Immature natural killer cell (primary cell): ENCODE measurements around the gene RASSF5. TPM values are rescaled to one million over a fixed set of nuclear protein-coding genes. Genes with fewer than 3 reads are reported as not detected.

Experiments
- DNase-seq, 3 donors: peaks; one replicate each; pipeline ENCODE4 v3.0.0; 2022; ENCODE audit warnings: mixed read lengths in 1 of 3
- H3K27ac Mint-ChIP-seq, 6 donors: one replicate each; pipeline ENCODE4 v1.8.0; 2020; ENCODE audit warnings: mixed read lengths in 6 of 6, mild to moderate bottlenecking in 5 of 6, inconsistent platforms in 4 of 6, moderate library complexity in 3 of 6
- H3K27me3 Mint-ChIP-seq, 3 donors: one replicate each; pipeline ENCODE4 v1.8.0; 2020 to 2021; ENCODE audit warnings: low read depth in 3 of 3, mild to moderate bottlenecking in 3 of 3, mixed read lengths in 3 of 3, moderate library complexity in 3 of 3, inconsistent platforms in 1 of 3
- H3K36me3 Mint-ChIP-seq, 3 donors: one replicate each; pipeline ENCODE4 v1.8.0; 2020; ENCODE audit warnings: mixed read lengths in 3 of 3, inconsistent platforms in 2 of 3, mild to moderate bottlenecking in 2 of 3
- H3K4me1 Mint-ChIP-seq, 2 donors: one replicate each; pipeline ENCODE4 v1.8.0; 2020; ENCODE audit warnings: inconsistent platforms in 2 of 2, mild to moderate bottlenecking in 2 of 2, mixed read lengths in 2 of 2, moderate library complexity in 1 of 2
- H3K4me3 Mint-ChIP-seq, 5 donors: one replicate each; pipeline ENCODE4 v1.8.0; 2020; ENCODE audit warnings: mild to moderate bottlenecking in 5 of 5, mixed read lengths in 5 of 5, inconsistent platforms in 3 of 5, moderate library complexity in 3 of 5
- H3K9me3 Mint-ChIP-seq, 6 donors: one replicate each; pipeline ENCODE4 v1.8.0; 2020; ENCODE audit warnings: mild to moderate bottlenecking in 6 of 6, mixed read lengths in 6 of 6, inconsistent platforms in 4 of 6, moderate library complexity in 3 of 6
- polyA plus RNA-seq, 3 donors: library from polyadenylated mRNA; unstranded; fragments of 300-500 nt; fragmentation: Illumina TruSeq; gene quantifications; one replicate each; pipeline ENCODE4 v1.2.3, GENCODE V29; 2021

RASSF5 gene
- polyA plus RNA-seq, 3 donors from 2014 or later, result 218 to 459 (median 310) TPM

DNA sequence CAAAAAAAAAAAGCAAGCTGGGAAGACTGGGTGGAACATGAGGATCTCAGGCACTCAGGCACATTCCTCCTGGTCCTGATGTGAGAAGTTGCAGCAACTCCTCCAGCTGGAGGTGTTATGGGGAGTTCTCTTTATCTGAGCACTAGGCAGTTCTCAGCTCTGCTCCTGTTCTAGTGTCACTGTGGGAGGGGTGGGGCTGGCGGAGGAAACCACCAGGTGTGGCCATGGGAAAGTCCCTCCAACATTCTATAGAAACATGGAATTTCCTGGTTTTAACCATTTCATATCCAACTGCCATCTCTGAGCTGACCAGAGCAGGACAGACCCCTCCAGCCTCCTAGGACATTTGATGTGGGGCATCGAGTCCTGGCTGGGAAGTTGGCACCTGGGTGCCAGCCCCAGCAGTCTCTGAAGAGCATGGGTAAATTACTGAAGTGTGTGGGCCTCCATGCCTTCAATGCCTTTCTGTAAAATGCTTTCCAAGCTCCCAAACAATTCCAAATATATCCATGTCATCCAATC is 37.9 kb upstream of the RASSF5 start:
- Mint-ChIP-seq H3K4me3 (peak overlapping the region; percentile 89 to 97 (median 92)), H3K9me3 (no peaks in the 10 kb centered on the region), H3K27me3 (peaks cover 6 to 12% (median 8%) of the 10 kb centered on the region in 3 donors), H3K36me3 (no peaks in the 10 kb centered on the region), H3K27ac (peak overlapping the region in 5 of 6 donors; percentile 83 to 92 (median 87)), H3K4me1 (peaks cover 37 to 41% of the 10 kb centered on the region in 2 donors)
- no peak for DNase-seq

DNA sequence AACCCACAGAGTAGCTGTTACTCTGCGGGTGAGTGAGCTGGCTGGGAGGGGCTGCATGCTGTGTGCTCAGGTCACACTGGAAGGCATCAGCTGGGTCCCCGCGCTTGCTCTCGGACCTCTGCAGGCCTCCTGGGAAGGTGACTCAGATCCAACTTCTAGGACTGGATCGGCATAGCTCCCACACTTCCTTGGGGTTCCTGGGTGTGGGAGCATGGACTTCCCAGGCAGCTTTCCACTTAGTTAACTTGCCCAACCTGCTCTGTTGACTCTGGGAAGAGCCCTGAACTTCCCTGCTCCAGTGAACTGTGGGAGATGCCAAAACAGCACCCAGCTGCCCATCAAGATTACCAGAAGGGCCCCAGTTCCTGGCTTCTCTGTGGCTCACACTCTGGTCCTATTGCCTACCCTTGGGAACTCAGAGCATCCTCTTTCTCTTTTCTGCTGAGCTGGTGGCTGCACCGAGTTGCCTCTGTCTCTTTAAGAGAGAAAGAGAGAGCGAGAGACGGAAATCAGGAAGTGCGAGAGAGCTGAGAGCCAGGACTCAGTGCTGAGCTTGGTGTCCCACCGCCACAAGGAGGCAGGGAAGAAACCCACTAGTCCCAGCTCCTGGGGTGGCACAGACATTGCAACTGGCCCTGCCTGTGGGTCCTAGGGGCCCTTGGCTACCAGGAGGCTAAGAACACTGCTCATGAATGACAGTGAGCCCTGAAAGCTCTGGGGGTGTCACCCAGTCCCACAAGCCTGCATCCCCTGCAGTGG is 37.2 kb upstream of the RASSF5 start, which contains the start of gene IKBKE:
IKBKE (plus strand) TSS at position 544 of the 759 bp plus-strand sequence. CDS start 2,752 bp downstream, outside the sequence.
- DNase-seq, result peak; percentile 42 to 55 (median 50)
- Mint-ChIP-seq H3K4me1 (peaks cover 37 to 41% of the 10 kb centered on the region in 2 donors), H3K36me3 (peaks cover 0 to 2% (median 0%) of the 10 kb centered on the region in 3 donors), H3K4me3 (peak within 1 kb of the TSS; percentile 89 to 97 (median 92)), H3K9me3 (no peaks in the 10 kb centered on the region), H3K27me3 (peaks cover 6 to 12% (median 8%) of the 10 kb centered on the region in 3 donors), H3K27ac (peak within 1 kb of the TSS; percentile 78 to 92 (median 86))

DNA sequence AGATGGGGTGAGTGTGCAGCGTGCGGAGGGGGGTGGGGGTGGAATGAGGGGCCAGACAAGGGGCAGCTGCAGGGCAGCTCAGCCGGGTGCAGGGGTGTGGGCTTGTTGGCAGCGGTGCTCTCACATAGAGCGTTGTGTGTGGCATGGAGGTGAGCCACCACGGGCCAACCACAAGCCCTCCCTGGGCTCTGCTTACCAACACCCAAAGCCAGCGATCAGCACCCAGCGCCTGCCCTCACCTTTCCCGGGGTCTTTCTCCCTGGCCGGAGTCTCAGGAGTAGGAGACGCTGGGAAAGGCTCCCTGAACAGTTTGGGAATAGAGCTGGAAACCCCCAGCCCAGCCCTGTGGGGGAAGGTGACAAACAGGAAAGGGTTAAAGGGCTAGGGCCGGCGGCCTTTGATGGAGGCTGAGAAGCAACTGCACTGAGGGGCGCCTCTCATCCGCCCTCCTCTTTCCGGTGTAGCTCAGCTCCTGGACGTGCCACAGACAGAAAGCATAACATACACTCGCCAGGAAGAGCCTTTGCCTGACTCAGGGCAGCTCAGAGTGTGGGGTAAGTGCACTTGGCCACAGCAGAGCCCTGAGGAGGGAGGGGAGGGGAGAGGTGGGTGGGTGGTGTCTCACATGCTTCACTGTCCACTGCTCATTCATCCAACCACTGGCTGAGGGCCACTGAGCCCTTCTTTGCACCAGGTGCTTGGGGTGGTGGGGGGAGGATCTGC is 36.5 kb upstream of the RASSF5 start:
- Mint-ChIP-seq H3K4me3 (peak overlapping the region; percentile 89 to 97 (median 92)), H3K9me3 (no peaks in the 10 kb centered on the region), H3K27ac (peak overlapping the region; percentile 78 to 92 (median 86)), H3K4me1 (peaks cover 37 to 41% of the 10 kb centered on the region in 2 donors), H3K27me3 (peaks cover 6 to 12% (median 8%) of the 10 kb centered on the region in 3 donors), H3K36me3 (peaks cover 0 to 10% (median 4%) of the 10 kb centered on the region in 3 donors)
- DNase-seq, result peak; percentile 43 to 53 (median 48)

DNA sequence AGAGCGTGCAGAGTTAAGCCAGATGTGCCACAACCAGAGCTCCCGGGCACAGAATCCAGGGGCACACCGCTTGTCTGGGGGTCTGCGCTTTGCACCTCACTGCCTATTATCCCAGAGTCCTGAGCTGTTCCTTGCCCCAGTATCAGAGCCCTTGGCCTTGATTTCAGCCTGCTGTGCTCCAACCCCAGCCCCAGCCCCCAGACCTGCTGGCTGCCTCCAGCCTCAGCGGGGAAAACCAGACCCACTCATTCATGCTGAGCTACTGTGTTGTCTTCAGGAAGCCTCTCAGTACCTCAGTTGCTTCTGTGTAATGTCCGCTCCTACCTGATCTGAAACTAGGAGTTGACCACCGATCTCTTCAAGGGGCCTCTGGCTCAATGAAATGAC is 35.9 kb upstream of the RASSF5 start:
- H3K27me3 Mint-ChIP-seq, result peaks cover 6 to 9% (median 8%) of the 10 kb centered on the region in 3 donors
- peak overlapping the region; percentile 89 to 97 (median 92) for H3K4me3 Mint-ChIP-seq
- no peaks in the 10 kb centered on the region for H3K9me3 Mint-ChIP-seq
- peaks cover 37 to 41% of the 10 kb centered on the region in 2 donors for H3K4me1 Mint-ChIP-seq
- no peak for DNase-seq
- peak overlapping the region; percentile 78 to 92 (median 86) for H3K27ac Mint-ChIP-seq
- peaks cover 0 to 11% (median 5%) of the 10 kb centered on the region in 3 donors for H3K36me3 Mint-ChIP-seq

DNA sequence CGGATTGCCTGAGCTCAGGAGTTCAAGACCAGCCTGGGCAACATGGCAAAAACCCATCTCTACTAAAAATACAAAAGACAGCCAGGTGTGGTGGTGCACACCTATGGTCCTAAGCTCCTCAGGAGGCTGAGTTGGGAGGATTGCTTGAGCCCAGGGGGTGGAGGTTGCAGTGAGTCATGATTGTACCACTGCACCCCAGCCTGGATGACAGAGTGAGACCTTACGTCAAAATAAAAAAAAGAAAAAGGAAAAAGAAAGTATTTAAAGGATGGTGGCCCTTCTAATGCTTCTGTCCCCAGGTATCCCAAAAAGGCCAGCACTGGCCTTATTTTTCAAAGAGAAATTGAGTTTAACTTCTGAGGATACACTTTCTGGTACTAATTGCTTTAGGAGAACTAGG is 35.3 kb upstream of the RASSF5 start:
- Mint-ChIP-seq H3K9me3 (no peaks in the 10 kb centered on the region), H3K4me1 (peaks cover 37 to 41% of the 10 kb centered on the region in 2 donors), H3K27ac (peak overlapping the region; percentile 58 to 92 (median 88)), H3K27me3 (peaks cover 3 to 8% (median 6%) of the 10 kb centered on the region in 3 donors), H3K36me3 (peaks cover 0 to 15% (median 5%) of the 10 kb centered on the region in 3 donors), H3K4me3 (peak overlapping the region; percentile 89 to 97 (median 92))
- DNase-seq, result no peak

DNA sequence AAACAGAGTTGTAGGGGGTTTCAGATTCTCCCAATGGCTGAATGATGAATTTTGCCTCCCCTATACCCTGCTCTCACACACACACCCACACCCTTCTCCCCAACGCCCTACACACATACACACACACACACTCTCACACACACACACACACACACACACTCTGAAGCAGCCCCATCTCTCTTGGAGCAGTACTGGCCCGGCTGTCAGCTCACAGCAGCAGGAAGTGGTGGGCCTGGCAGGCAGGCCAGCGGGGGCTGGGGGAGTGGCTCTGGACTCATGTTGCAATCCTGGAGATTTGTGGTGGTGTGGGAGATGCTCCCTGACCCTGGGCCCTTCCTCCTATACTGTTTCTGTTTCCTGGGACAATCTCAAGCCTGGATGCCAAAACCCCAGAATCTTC is 34.9 kb upstream of the RASSF5 start:
- peaks cover 0 to 18% (median 5%) of the 10 kb centered on the region in 3 donors for H3K36me3 Mint-ChIP-seq
- H3K27ac Mint-ChIP-seq, result peak overlapping the region; percentile 52 to 92 (median 88)
- DNase-seq, result peak in 2 of 3 donors; percentile 21 to 28
- H3K9me3 Mint-ChIP-seq, result no peaks in the 10 kb centered on the region
- peaks cover 37 to 41% of the 10 kb centered on the region in 2 donors for H3K4me1 Mint-ChIP-seq
- peaks cover 2 to 8% (median 6%) of the 10 kb centered on the region in 3 donors for H3K27me3 Mint-ChIP-seq
- H3K4me3 Mint-ChIP-seq, result peak overlapping the region; percentile 10 to 97 (median 90)

DNA sequence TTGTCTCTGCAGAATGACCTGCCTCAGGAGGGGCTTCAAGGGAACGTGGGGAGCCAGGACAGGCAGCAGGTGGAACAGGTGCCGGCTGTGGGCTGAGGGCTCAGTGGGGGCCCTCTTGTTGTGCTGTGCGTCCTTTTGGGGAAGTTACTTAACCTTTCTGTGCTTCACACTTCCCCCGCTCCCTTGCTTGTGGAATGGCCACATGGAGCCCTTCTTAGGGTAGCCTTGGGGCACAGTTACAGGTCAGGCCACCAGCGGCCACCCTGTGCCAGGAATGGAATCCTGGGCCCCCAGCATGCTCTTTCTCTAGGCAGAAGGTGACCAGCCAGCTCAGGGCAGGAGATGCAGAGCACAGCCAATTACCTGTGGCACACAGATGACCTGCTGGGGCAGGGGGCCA is 34.4 kb upstream of the RASSF5 start:
- H3K27ac Mint-ChIP-seq, result peak overlapping the region; percentile 52 to 92 (median 88)
- no peaks in the 10 kb centered on the region for H3K9me3 Mint-ChIP-seq
- peaks cover 0 to 18% (median 5%) of the 10 kb centered on the region in 3 donors for H3K36me3 Mint-ChIP-seq
- peak overlapping the region in 4 of 5 donors; percentile 89 to 97 (median 92) for H3K4me3 Mint-ChIP-seq
- H3K4me1 Mint-ChIP-seq, result peaks cover 37 to 41% of the 10 kb centered on the region in 2 donors
- peaks cover 2 to 7% (median 6%) of the 10 kb centered on the region in 3 donors for H3K27me3 Mint-ChIP-seq
- no peak for DNase-seq

DNA sequence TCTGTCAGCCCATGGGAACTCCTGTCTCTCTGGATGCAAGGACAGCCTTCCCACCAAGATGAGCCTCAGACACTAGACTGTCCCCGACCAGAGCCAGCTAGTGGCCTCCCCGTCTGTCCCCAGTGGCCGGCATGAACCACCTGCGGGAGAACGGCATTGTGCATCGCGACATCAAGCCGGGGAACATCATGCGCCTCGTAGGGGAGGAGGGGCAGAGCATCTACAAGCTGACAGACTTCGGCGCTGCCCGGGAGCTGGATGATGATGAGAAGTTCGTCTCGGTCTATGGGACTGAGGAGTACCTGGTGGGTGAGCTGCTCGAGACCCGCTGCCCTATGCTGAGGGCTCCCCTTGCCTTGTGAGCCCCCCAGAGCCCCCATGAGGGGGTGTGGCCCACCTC is 31.3 kb upstream of the RASSF5 start:
- no peak for DNase-seq
- Mint-ChIP-seq H3K36me3 (peaks cover 4 to 32% (median 9%) of the 10 kb centered on the region in 3 donors), H3K9me3 (no peaks in the 10 kb centered on the region), H3K4me3 (no peak overlapping the region), H3K4me1 (peaks cover 22 to 29% of the 10 kb centered on the region in 2 donors), H3K27me3 (no peaks in the 10 kb centered on the region), H3K27ac (no peak overlapping the region)

DNA sequence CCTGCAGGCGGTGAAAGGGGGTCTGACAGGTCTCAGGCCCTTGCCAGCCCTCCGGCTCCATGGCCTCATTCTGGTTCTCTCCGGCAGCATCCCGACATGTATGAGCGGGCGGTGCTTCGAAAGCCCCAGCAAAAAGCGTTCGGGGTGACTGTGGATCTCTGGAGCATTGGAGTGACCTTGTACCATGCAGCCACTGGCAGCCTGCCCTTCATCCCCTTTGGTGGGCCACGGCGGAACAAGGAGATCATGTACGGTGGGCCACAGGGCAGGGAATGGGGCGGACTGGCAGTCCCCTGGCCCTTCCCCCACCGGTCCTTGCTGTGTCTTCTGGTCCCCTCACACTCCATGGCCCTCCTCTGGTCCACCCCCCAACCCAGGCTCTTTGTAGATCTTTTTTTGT is 30.7 kb upstream of the RASSF5 start:
- Mint-ChIP-seq H3K27me3 (no peaks in the 10 kb centered on the region), H3K4me3 (no peak overlapping the region), H3K4me1 (peaks cover 17 to 24% of the 10 kb centered on the region in 2 donors), H3K9me3 (no peaks in the 10 kb centered on the region), H3K36me3 (peaks cover 4 to 32% (median 9%) of the 10 kb centered on the region in 3 donors), H3K27ac (no peak overlapping the region)
- no peak for DNase-seq

DNA sequence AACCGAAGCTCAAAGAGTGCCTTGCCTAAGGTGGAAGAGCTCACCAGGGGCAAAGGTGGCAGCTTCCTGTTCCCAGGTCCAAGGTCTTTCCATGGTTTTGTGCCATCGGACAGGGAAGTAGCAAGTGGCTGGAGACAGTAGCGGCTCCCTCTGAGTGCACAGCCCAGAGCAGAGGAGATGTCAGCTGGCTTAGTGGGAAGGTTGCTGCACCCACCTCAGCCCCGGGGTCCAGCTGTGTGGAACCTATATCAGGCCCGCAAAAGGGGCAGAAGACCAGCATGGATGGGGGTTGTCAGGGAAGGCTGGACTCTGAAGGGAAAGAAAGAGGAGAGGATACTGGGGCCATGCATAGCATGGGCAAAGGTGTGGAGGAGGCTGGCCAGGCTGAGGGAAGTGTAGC is 30.2 kb upstream of the RASSF5 start:
- Mint-ChIP-seq H3K4me1 (peaks cover 12 to 19% of the 10 kb centered on the region in 2 donors), H3K9me3 (no peaks in the 10 kb centered on the region), H3K27ac (peak overlapping the region in 2 of 6 donors; percentile 45 to 69), H3K36me3 (peaks cover 4 to 32% (median 9%) of the 10 kb centered on the region in 3 donors), H3K27me3 (no peaks in the 10 kb centered on the region), H3K4me3 (no peak overlapping the region)
- no peak for DNase-seq

DNA sequence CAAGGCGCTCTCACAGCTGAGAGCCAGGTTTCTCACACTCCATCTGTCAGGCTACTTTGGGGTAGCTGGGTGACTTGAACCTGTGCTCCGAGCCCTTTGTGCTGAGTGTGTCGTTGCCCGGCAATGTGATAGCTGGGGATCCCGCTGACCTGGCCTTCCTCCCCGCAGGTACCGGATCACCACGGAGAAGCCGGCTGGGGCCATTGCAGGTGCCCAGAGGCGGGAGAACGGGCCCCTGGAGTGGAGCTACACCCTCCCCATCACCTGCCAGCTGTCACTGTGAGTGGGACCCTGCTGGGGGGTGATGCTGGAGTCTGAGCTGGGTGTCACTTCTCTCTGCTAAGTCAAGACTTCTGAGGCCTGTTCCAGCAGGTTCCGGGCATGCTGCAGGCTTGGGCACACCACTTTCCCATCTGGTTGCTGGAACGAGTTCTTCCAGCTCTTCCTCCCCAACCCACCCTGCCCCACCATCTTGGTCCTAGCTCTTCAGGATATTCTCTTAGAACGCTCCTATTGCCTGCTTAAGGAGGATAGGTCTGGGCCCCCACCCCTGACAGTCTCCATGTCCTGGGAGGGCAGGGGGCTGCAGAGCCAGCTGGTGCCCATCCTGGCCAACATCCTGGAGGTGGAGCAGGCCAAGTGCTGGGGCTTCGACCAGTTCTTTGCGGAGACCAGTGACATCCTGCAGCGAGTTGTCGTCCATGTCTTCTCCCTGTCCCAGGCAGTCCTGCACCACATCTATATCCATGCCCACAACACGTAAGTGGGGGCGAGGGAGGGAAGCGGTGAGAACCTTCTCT is 29.6 kb upstream of the RASSF5 start:
- peaks cover 4 to 32% (median 9%) of the 10 kb centered on the region in 3 donors for H3K36me3 Mint-ChIP-seq
- no peaks in the 10 kb centered on the region for H3K27me3 Mint-ChIP-seq
- no peak for DNase-seq
- H3K9me3 Mint-ChIP-seq, result no peaks in the 10 kb centered on the region
- H3K4me3 Mint-ChIP-seq, result no peak overlapping the region
- H3K4me1 Mint-ChIP-seq, result peaks cover 5 to 12% of the 10 kb centered on the region in 2 donors
- H3K27ac Mint-ChIP-seq, result no peak overlapping the region

DNA sequence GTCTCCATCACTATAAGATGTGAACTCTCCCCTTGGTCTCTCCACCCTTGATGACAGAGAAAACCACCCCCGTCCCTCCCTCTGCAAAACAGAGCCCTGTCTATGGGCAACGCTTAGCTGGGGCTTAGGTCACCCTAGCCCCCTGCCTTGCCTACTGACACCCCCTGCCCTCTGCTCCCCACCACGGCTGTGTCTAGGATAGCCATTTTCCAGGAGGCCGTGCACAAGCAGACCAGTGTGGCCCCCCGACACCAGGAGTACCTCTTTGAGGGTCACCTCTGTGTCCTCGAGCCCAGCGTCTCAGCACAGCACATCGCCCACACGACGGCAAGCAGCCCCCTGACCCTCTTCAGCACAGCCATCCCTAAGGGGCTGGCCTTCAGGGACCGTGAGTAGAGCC is 28.6 kb upstream of the RASSF5 start:
- peaks cover 8 to 35% (median 9%) of the 10 kb centered on the region in 3 donors for H3K36me3 Mint-ChIP-seq
- H3K4me1 Mint-ChIP-seq, result peaks cover 0 to 7% of the 10 kb centered on the region in 2 donors
- no peak overlapping the region for H3K4me3 Mint-ChIP-seq
- H3K27ac Mint-ChIP-seq, result no peak overlapping the region
- no peaks in the 10 kb centered on the region for H3K27me3 Mint-ChIP-seq
- H3K9me3 Mint-ChIP-seq, result no peaks in the 10 kb centered on the region
- no peak for DNase-seq
